Cardiac muscle cell (in vitro differentiated cells and primary cell): ENCODE data around the gene KHDRBS2. TPM values are rescaled to one million over a fixed set of nuclear protein-coding genes. Genes with fewer than 3 reads are reported as not detected.

ENCODE experiments used
- DNase-seq, 2 donors: peaks; one replicate each; pipeline versions ENCODE4 v3.0.0 to v3.0.0-alpha.2; 2010 to 2017; ENCODE audit warnings: low read depth in 1 of 2, low spot score in 1 of 2
- H3K27ac ChIP-seq: fragments of 200-600 bp; sonication (generic); 2 replicates; pipeline ENCODE4 v1.5.1; 2016
- H3K27me3 ChIP-seq: fragments of 200-600 bp; sonication (generic); 2 replicates; pipeline ENCODE4 v1.6.0; 2016; ENCODE audit warnings: control low read depth
- H3K36me3 ChIP-seq: fragments of 200-600 bp; sonication (generic); 2 replicates; pipeline ENCODE4 v1.5.1; 2016; ENCODE audit warnings: control low read depth
- H3K4me1 ChIP-seq: fragments of 200-600 bp; sonication (generic); 2 replicates; pipeline ENCODE4 v1.8.1; 2017; ENCODE audit warnings: low read depth, mild to moderate bottlenecking, mixed run types
- H3K4me3 ChIP-seq: fragments of 200-600 bp; sonication (generic); 2 replicates; pipeline ENCODE4 v1.5.1; 2016; ENCODE audit warnings: mild to moderate bottlenecking
- H3K9me3 ChIP-seq: fragments of 200-600 bp; sonication (generic); 2 replicates; pipeline ENCODE4 v1.5.1; 2017; ENCODE audit warnings: low read depth, mild to moderate bottlenecking, control low read depth
- polyA plus RNA-seq: library from polyadenylated mRNA; unstranded; fragments of >200 nt; fragmentation: Nextera tagmentation; extraction: Ambion mirVana; gene quantifications from 2 replicates; pipeline ENCODE4 v1.2.1, GENCODE V29; 2016
- total RNA-seq: library from RNA; depleted of rRNA; stranded (reverse); fragments of >200 nt; gene quantifications from 2 replicates; pipeline ENCODE4 v1.2.3, GENCODE V29; 2016
- TF ChIP-seq, protein P1 (sequence below): IDR thresholded peaks from 2 replicates; pipeline ENCODE4 v1.5.1; 2012; ENCODE audit warnings: low read depth, mild to moderate bottlenecking, low read length

The KHDRBS2 gene
- total and polyA plus RNA-seq, 2 experiments from 2014 or later, result 3.7 to 5.6 TPM

DNA sequence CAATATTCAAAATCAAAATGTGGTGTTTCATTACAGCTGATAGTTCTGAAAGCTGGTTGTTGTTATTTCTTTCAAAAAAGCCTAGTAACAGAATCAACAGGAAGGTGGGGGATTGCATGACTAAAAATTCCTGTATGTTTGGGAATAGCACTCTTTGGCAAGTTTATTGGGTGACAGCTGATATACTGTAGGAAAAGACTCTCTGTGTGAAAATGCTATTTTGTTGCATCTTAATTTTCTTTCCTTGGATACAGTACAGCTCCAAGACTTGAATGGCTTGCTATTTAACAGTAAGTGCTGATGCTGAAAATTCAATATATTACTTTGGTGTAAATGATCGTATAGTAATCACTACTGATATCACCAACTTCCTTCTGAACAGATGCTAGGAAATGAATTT is 336.1 kb downstream of the KHDRBS2 start:
- H3K27me3 ChIP-seq, result no peaks in the 10 kb centered on the region
- no peak overlapping the region for H3K27ac ChIP-seq
- H3K4me3 ChIP-seq, result no peak overlapping the region
- no peaks in the 10 kb centered on the region for H3K9me3 ChIP-seq
- TF ChIP-seq, protein P1, sequence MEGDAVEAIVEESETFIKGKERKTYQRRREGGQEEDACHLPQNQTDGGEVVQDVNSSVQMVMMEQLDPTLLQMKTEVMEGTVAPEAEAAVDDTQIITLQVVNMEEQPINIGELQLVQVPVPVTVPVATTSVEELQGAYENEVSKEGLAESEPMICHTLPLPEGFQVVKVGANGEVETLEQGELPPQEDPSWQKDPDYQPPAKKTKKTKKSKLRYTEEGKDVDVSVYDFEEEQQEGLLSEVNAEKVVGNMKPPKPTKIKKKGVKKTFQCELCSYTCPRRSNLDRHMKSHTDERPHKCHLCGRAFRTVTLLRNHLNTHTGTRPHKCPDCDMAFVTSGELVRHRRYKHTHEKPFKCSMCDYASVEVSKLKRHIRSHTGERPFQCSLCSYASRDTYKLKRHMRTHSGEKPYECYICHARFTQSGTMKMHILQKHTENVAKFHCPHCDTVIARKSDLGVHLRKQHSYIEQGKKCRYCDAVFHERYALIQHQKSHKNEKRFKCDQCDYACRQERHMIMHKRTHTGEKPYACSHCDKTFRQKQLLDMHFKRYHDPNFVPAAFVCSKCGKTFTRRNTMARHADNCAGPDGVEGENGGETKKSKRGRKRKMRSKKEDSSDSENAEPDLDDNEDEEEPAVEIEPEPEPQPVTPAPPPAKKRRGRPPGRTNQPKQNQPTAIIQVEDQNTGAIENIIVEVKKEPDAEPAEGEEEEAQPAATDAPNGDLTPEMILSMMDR, result no peak
- peaks cover 9% of the 10 kb centered on the region for H3K4me1 ChIP-seq
- no peaks in the 10 kb centered on the region for H3K36me3 ChIP-seq
- DNase-seq, result no peak

DNA sequence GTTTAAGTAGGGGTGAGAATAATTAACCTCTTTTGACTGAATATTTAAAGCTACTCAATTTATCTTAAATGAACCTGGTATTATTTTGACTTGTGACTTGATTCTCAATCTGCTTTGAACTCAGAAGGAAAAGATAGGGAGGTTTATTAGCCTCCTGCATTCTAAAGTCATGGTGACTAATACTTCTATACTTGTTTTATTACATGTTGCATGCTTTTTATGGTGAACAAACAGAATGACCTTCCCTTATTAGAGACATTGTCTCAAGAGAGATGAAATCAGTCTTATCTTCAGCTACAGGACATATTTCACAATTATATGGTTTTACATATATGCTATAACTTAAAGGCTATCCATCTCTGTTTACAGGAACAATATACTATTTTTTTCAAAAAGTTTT is 336.9 kb downstream of the KHDRBS2 start:
- H3K9me3 ChIP-seq, result no peaks in the 10 kb centered on the region
- H3K4me1 ChIP-seq, result peaks cover 9% of the 10 kb centered on the region
- H3K27me3 ChIP-seq, result no peaks in the 10 kb centered on the region
- no peak overlapping the region for H3K4me3 ChIP-seq
- TF ChIP-seq, protein P1, result no peak
- no peak overlapping the region for H3K27ac ChIP-seq
- no peaks in the 10 kb centered on the region for H3K36me3 ChIP-seq
- no peak for DNase-seq

DNA sequence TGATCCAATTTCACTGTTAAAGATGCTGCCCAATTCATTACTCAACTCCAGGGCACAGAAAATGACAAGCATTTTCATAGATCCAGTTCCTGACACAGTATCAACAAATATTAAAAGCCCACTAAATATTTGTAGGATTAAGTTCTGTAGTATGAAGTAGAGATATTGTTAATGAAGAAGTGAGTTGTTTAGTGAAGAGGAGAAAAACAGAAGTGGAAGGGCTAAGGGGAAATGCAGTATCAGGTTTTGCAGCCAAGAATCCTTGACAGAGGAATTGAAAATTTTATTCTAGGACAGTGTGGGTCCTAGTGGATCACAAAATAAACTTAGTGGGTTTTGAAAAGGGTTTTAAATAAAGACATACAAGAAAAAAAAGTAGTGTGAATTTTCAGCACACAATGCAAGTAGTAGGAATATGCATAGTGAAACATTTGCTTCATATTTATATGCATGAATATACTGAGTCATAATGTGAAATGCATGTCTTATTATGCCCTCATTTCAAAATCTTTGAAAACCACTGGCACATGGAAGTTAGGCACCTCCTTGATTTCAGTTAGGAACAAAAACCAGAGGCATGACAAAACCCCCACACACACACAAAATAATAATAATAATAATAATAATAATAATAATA is 338.6 kb downstream of the KHDRBS2 start:
- Histone ChIP-seq H3K27me3 (no peaks in the 10 kb centered on the region), H3K9me3 (no peaks in the 10 kb centered on the region), H3K4me1 (no peaks in the 10 kb centered on the region), H3K4me3 (no peak overlapping the region), H3K36me3 (no peaks in the 10 kb centered on the region), H3K27ac (no peak overlapping the region)
- TF ChIP-seq, protein P1, result no peak
- no peak for DNase-seq

DNA sequence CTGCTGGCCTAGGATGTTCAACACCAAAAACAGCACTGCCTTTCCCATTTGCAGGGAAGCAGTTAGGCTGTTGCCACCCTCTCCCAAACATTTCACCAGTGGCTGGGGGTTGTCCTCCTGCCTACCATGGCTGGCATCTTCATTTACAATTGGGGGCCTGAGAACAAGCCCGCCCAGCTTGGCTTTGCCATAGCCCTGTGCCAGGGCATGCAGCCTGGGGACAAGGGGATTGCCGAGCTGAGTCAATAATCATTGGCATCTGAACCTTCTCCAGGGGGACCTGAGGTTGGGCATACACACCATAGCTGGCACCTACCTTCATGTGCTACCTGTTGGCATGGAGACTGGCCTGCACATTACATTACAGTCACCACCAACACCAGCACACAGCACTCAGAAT is 345.1 kb downstream of the KHDRBS2 start:
- Histone ChIP-seq H3K4me1 (no peaks in the 10 kb centered on the region), H3K27me3 (no peaks in the 10 kb centered on the region), H3K4me3 (no peak overlapping the region), H3K9me3 (no peaks in the 10 kb centered on the region), H3K36me3 (no peaks in the 10 kb centered on the region), H3K27ac (no peak overlapping the region)
- DNase-seq, result no peak
- TF ChIP-seq, protein P1, result no peak

DNA sequence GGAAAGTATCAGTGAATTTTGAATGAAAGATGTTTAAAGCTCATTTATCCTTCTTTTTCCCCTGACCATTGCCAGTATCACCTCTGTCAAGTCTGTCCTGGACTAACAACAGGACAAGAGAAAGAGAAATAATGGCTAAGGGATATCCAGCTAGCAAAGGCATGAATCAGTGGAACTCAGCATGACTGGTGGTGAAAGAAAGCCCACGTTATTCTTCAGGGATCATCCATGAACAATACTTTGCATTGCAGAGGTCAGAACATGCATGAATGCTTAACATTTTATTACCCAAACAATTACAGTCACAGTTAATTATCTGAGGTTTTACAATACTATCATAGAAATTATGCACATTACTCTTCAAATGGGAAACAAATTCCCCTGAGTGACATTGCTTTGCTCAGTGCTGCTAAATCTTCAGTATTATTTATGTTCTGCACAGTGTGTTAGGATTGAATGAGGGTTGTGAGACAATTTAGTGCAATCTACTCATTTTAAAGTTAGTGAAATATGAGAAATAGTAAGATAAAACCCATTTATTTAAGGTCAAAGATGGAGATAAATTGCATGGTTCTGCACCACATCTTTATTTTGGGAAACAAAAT is 350.7 kb downstream of the KHDRBS2 start:
- H3K36me3 ChIP-seq, result no peaks in the 10 kb centered on the region
- H3K27ac ChIP-seq, result no peak overlapping the region
- DNase-seq, result no peak
- H3K27me3 ChIP-seq, result no peaks in the 10 kb centered on the region
- TF ChIP-seq, protein P1, result no peak
- H3K9me3 ChIP-seq, result no peaks in the 10 kb centered on the region
- H3K4me1 ChIP-seq, result no peaks in the 10 kb centered on the region
- no peak overlapping the region for H3K4me3 ChIP-seq
